ENCODE results near the gene PPM1L. TPM values are rescaled to one million over a fixed set of nuclear protein-coding genes. Genes with fewer than 3 reads are reported as not detected.

The PPM1L gene
- total and polyA plus RNA-seq, 2 experiments from 2014 or later: 1.2 to 12.6 TPM

DNA sequence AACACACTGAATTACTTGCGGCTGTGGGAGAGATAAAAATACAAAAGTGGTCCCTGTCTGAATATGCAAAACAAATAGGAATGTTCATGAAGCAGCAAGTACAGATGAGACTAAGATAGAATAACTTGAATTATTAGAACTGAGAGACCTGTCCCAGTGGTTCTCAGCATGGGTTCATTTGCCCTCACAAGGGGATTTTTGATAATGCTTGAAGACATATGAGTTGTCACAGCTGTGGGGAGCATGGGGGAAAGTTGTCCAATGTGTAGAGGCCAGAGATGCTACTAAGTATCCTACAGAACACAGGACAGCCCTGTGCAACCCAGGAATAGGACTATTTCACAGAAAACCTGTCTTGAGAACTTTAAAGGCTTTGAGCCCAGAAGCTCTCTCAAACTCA, 22.4 kb downstream of the PPM1L start:
- H3K4me1 ChIP-seq (ENCODE audit: low read depth): peaks cover 9% of the 10 kb centered on the region
- H3K27ac ChIP-seq: no peak overlapping the region

GRCh38 chr3:160779040-160779439, 23.0 kb downstream of the PPM1L start:
- peaks cover 9% of the 10 kb centered on the region for H3K4me1 ChIP-seq (ENCODE audit: low read depth)
- H3K36me3 ChIP-seq: no peaks in the 10 kb centered on the region
- no peaks in the 10 kb centered on the region for H3K9me3 ChIP-seq (ENCODE audit: low read depth)
- TF ChIP-seq, protein P1, sequence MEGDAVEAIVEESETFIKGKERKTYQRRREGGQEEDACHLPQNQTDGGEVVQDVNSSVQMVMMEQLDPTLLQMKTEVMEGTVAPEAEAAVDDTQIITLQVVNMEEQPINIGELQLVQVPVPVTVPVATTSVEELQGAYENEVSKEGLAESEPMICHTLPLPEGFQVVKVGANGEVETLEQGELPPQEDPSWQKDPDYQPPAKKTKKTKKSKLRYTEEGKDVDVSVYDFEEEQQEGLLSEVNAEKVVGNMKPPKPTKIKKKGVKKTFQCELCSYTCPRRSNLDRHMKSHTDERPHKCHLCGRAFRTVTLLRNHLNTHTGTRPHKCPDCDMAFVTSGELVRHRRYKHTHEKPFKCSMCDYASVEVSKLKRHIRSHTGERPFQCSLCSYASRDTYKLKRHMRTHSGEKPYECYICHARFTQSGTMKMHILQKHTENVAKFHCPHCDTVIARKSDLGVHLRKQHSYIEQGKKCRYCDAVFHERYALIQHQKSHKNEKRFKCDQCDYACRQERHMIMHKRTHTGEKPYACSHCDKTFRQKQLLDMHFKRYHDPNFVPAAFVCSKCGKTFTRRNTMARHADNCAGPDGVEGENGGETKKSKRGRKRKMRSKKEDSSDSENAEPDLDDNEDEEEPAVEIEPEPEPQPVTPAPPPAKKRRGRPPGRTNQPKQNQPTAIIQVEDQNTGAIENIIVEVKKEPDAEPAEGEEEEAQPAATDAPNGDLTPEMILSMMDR (IDR thresholded peaks at IDR 0.05; ENCODE audit: low read depth, low read length): no peak
- H3K27me3 ChIP-seq: no peaks in the 10 kb centered on the region
- no peak overlapping the region for H3K4me3 ChIP-seq
- no peak for DNase-seq (ENCODE audit: low read depth in 1 of 2, low spot score in 1 of 2)
- H3K27ac ChIP-seq: no peak overlapping the region

More for the DNA sequence above, 22.4 kb downstream of the PPM1L start:
- H3K4me3 ChIP-seq: no peak overlapping the region
- no peaks in the 10 kb centered on the region for H3K9me3 ChIP-seq (ENCODE audit: low read depth)
- TF ChIP-seq, protein P1 (IDR thresholded peaks at IDR 0.05; ENCODE audit: low read depth, low read length): no peak
- DNase-seq (ENCODE audit: low read depth in 1 of 2, low spot score in 1 of 2): peak in 1 of 2 donors; percentile 2
- H3K27me3 ChIP-seq: no peaks in the 10 kb centered on the region
- no peaks in the 10 kb centered on the region for H3K36me3 ChIP-seq

- TF ChIP-seq, protein P1 (IDR thresholded peaks at IDR 0.05; ENCODE audit: low read depth, low read length): no peak
- Histone ChIP-seq H3K4me1 (ENCODE audit: low read depth) (peaks cover 9% of the 10 kb centered on the region), H3K9me3 (ENCODE audit: low read depth) (no peaks in the 10 kb centered on the region), H3K36me3 (no peaks in the 10 kb centered on the region), H3K4me3 (no peak overlapping the region), H3K27me3 (no peaks in the 10 kb centered on the region), H3K27ac (no peak overlapping the region)
- no peak for DNase-seq (ENCODE audit: low read depth in 1 of 2, low spot score in 1 of 2)
These were observed 24.2 kb downstream of the PPM1L start for GRCh38 chr3:160780245-160780644.

DNA sequence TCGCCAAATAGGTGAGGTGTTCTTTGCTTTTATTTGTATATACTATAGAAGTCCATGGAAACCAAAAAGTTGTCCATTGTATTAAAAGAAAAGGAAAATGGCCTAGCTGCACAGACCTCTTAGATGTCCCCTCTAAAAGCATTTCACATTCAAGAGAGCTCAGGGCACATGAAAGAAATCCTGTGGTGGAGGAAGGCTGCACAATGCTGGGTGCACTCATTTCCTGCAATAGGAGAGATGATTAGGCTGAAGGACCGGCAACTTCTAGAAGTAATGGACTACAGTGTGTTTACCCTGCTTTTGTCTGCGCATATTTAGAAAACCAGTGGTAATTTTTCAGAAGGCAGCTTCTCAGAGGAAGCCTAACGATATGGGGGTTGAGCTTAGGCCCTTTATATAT, 25.4 kb downstream of the PPM1L start:
- Histone ChIP-seq H3K4me3 (no peak overlapping the region), H3K4me1 (ENCODE audit: low read depth) (peaks cover 9% of the 10 kb centered on the region), H3K9me3 (ENCODE audit: low read depth) (no peaks in the 10 kb centered on the region), H3K36me3 (no peaks in the 10 kb centered on the region), H3K27ac (peak overlapping the region; percentile 7), H3K27me3 (no peaks in the 10 kb centered on the region)
- TF ChIP-seq, protein P1 (IDR thresholded peaks at IDR 0.05; ENCODE audit: low read depth, low read length): no peak
- DNase-seq (ENCODE audit: low read depth in 1 of 2, low spot score in 1 of 2): no peak

GRCh38 chr3:160781863-160782262, 25.8 kb downstream of the PPM1L start:
- peaks cover 9% of the 10 kb centered on the region for H3K4me1 ChIP-seq (ENCODE audit: low read depth)
- TF ChIP-seq, protein P1 (IDR thresholded peaks at IDR 0.05; ENCODE audit: low read depth, low read length): no peak
- H3K27me3 ChIP-seq: no peaks in the 10 kb centered on the region
- DNase-seq (ENCODE audit: low read depth in 1 of 2, low spot score in 1 of 2): no peak
- peak overlapping the region; percentile 7 for H3K27ac ChIP-seq
- H3K4me3 ChIP-seq: no peak overlapping the region
- no peaks in the 10 kb centered on the region for H3K9me3 ChIP-seq (ENCODE audit: low read depth)
- H3K36me3 ChIP-seq: no peaks in the 10 kb centered on the region

DNA sequence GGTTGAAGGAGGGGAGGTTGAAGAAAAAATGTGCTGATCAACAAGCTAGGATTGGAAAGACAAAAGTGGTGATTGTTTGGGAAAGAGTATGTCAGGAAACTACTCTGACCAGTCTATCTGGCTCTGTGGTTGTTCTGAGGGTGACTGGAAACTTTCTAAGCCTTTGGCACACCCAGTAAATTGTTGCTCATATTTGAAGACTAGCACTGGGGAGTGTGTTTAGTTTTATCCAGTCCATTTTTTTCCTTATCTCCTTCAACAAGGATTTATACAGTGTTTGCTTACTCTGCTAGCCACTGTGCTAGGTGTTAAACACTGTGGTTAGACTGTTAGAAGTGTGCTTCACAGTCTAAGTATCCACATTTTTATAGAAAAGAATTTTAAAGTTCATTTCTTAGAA, 28.8 kb downstream of the PPM1L start:
- Histone ChIP-seq H3K4me1 (ENCODE audit: low read depth) (peaks cover 9% of the 10 kb centered on the region), H3K4me3 (no peak overlapping the region), H3K9me3 (ENCODE audit: low read depth) (no peaks in the 10 kb centered on the region), H3K36me3 (no peaks in the 10 kb centered on the region), H3K27ac (no peak overlapping the region), H3K27me3 (no peaks in the 10 kb centered on the region)
- TF ChIP-seq, protein P1 (IDR thresholded peaks at IDR 0.05; ENCODE audit: low read depth, low read length): no peak
- DNase-seq (ENCODE audit: low read depth in 1 of 2, low spot score in 1 of 2): peak in 1 of 2 donors; percentile 1
